Upper lobe of right lung (tissue), 1 donor: ENCODE measurements around the gene SLC4A3. TPM values are rescaled to one million over a fixed set of nuclear protein-coding genes. Genes with fewer than 3 reads are reported as not detected.

ENCODE experiments used
- ATAC-seq: fragments of 200-7000 bp; cut with Tn5 transposase; one replicate; pipeline ENCODE4 v1.9.1; 2020; ENCODE audit warnings: mild to moderate bottlenecking, moderate library complexity
- DNase-seq: peaks from one replicate; pipeline ENCODE4 v3.0.0-alpha.2; 2020
- H3K27ac ChIP-seq: fragments of 200-600 bp; one replicate; pipeline ENCODE4 v1.8.0; 2022
- H3K27me3 ChIP-seq: fragments of 200-600 bp; one replicate; pipeline ENCODE4 v1.8.0; 2022; ENCODE audit warnings: mild to moderate bottlenecking
- H3K36me3 ChIP-seq: fragments of 200-600 bp; one replicate; pipeline ENCODE4 v1.8.0; 2022
- H3K4me1 ChIP-seq: fragments of 200-600 bp; one replicate; pipeline ENCODE4 v1.8.0; 2022
- H3K4me3 ChIP-seq: fragments of 200-600 bp; one replicate; pipeline ENCODE4 v1.8.0; 2022; ENCODE audit warnings: mild to moderate bottlenecking
- H3K9me3 ChIP-seq: fragments of 200-600 bp; one replicate; pipeline ENCODE4 v1.8.0; 2022
- intact Hi-C: fragments of 100-400 bp; cut with DNase I; formaldehyde crosslinking; loops from one replicate; pipeline ENCODE4 v1.11.0; 2022
- total RNA-seq: library from RNA; stranded (reverse); fragmentation: NEBNext Ultra II Directional; extraction: Animal tissue kit (Norgen Biotek cat#: 25700); gene quantifications from one replicate; pipeline ENCODE4 v1.2.1, GENCODE V29; 2021
- TF ChIP-seq, protein P1 (sequence below): fragments of 200-600 bp; IDR thresholded peaks from one replicate; pipeline ENCODE4 v1.8.0; 2022; ENCODE audit warnings: antibody characterized with exemption
- donor health status: DM: no; HTN: yes; CAD: no; lungs with severe emphysema.

Gene SLC4A3
- total RNA-seq, 1 donor from 2014 or later, result 2.9 TPM

DNA sequence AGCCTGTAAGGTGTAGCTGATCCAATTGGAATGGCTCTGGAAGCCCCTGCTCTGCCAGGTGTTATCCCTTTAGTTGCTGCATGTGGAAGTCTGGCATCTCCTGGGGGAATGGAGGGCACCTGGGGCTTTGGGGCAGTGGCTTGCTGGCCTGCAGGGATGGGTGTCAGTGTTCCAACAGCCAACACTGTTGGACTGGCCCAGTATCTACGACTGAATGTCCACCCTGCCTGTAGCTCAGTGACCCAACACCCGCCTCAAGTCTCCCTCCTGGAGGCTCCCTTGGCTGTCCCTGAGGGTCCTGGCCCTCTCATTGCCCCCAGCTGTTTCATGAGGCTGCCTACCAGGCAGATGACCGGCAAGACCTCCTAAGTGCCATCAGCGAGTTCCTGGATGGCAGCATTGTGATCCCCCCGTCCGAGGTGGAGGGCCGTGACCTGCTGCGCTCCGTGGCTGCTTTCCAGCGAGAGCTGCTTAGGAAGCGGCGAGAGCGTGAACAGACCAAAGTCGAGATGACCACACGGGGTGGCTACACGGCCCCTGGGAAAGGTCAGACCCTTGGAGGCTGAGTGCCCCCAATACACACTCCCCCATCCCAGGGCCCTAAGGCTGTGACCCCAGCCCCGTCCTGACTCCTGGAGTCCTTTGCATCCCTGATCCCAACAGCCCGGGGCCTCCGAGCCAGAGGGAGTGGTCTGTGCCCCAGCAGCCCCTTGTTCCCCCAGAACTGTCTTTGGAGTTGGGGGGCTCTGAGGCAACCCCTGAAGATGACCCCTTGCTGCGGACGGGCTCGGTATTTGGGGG, 7.7 kb downstream of the SLC4A3 start:
- ATAC-seq (no peak), DNase-seq (no peak)
- Histone ChIP-seq H3K27ac (no peak overlapping the region), H3K4me1 (no peaks in the 10 kb centered on the region), H3K36me3 (no peaks in the 10 kb centered on the region), H3K9me3 (no peaks in the 10 kb centered on the region), H3K27me3 (no peaks in the 10 kb centered on the region), H3K4me3 (no peak overlapping the region)
- intact Hi-C loops, result no loop called here
- TF ChIP-seq, protein P1, sequence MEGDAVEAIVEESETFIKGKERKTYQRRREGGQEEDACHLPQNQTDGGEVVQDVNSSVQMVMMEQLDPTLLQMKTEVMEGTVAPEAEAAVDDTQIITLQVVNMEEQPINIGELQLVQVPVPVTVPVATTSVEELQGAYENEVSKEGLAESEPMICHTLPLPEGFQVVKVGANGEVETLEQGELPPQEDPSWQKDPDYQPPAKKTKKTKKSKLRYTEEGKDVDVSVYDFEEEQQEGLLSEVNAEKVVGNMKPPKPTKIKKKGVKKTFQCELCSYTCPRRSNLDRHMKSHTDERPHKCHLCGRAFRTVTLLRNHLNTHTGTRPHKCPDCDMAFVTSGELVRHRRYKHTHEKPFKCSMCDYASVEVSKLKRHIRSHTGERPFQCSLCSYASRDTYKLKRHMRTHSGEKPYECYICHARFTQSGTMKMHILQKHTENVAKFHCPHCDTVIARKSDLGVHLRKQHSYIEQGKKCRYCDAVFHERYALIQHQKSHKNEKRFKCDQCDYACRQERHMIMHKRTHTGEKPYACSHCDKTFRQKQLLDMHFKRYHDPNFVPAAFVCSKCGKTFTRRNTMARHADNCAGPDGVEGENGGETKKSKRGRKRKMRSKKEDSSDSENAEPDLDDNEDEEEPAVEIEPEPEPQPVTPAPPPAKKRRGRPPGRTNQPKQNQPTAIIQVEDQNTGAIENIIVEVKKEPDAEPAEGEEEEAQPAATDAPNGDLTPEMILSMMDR, result no peak

DNA sequence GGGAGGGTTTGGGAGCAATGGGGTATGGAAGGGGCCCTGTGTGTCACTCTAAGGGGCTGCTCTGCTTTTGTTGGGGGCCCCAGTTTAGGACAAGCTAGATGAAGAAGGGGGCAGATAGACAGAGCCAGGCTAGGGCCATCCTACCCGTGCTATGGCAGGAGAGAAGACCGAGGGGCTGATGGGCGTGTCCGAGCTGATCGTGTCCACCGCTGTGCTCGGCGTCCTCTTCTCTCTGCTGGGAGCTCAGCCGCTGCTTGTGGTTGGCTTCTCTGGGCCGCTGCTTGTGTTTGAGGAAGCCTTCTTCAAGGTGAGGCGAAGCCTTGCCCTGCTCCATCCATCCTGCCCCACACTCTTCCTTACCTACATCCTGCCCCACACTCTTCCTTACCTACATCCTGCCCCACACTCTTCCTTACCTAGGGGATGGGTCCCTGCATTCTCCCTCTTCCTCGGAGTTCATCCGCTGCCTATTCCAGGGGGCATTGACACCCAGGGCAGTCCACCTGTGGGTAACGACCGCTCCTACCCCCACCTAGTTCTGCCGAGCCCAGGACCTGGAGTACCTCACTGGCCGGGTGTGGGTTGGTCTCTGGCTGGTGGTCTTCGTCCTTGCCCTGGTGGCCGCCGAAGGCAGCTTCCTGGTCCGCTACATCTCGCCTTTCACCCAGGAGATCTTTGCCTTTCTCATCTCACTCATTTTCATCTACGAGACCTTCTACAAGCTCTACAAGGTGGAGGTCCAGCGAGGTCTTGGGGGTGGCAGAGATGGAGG, 8.9 kb downstream of the SLC4A3 start:
- TF ChIP-seq, protein P1, result no peak
- no peaks in the 10 kb centered on the region for H3K36me3 ChIP-seq
- no peak overlapping the region for H3K4me3 ChIP-seq
- DNase-seq (no peak), ATAC-seq (no peak)
- H3K4me1 ChIP-seq, result no peaks in the 10 kb centered on the region
- no peaks in the 10 kb centered on the region for H3K27me3 ChIP-seq
- H3K9me3 ChIP-seq, result no peaks in the 10 kb centered on the region
- H3K27ac ChIP-seq, result no peak overlapping the region
- intact Hi-C loops, result no loop called here

DNA sequence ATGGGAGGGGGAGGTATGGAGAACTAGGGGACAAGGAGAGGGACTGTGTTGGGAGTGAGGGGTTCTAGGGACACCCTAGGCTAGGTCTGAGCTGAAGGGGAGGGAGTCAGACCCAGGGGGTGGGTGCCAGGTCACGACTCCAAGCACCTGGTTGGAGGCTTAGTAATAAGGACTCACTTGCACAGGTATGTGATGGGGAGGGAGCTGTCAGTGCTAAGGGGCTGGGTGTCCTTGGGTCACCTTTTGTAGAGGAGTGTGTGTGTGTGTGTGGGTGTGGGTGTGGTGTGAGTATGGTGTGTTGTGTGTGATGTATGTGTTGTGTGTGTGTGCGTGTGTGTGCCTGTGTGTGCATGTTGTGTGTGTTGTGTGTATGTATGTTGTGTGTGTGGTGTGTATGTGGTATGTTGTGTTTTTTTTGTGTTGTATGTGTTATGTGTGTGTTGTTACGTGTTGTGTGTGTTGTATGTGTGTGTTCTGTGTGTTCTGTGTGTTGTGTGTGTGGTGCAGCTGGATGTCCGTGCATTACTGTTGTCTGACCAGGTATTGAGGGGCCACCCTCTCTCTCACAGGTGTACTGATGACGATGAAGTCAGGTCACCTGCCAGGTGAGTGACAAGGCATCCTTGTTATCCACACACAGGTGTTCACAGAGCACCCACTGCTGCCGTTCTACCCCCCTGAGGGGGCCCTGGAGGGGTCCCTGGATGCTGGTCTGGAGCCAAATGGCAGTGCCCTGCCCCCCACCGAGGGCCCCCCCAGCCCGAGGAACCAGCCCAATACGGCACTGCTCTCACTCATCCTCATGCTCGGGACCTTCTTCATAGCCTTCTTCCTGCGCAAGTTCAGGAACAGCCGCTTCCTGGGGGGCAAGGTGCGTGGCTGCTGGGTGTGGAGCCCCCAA, 9.8 kb downstream of the SLC4A3 start:
- H3K4me3 ChIP-seq, result no peak overlapping the region
- no peaks in the 10 kb centered on the region for H3K27me3 ChIP-seq
- no peaks in the 10 kb centered on the region for H3K4me1 ChIP-seq
- H3K36me3 ChIP-seq, result no peaks in the 10 kb centered on the region
- intact Hi-C loops, result no loop called here
- no peaks in the 10 kb centered on the region for H3K9me3 ChIP-seq
- H3K27ac ChIP-seq, result no peak overlapping the region
- DNase-seq (no peak), ATAC-seq (no peak)
- TF ChIP-seq, protein P1, result no peak

DNA sequence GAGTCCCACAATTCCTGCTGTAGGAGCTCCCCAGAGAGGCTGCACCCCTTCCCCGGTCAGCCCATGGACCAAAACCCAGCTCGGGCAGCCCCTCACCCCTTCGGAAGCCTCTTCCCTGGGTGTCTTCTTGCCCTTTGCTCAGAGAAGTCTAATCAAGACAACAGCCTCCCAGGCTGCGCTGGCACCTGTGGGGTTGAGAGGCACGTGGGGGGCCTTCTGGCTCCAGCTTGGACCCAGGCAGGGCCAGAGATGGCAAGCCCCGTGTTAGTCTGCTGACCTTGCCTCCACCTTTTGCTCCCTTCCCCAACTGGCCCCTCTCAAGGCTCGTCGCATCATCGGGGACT, 10.4 kb downstream of the SLC4A3 start:
- no peaks in the 10 kb centered on the region for H3K4me1 ChIP-seq
- H3K36me3 ChIP-seq, result no peaks in the 10 kb centered on the region
- no peak overlapping the region for H3K4me3 ChIP-seq
- TF ChIP-seq, protein P1, result no peak
- ATAC-seq, result no peak
- DNase-seq, result no peak
- intact Hi-C loops, result no loop called here
- H3K27me3 ChIP-seq, result no peaks in the 10 kb centered on the region
- H3K9me3 ChIP-seq, result no peaks in the 10 kb centered on the region
- no peak overlapping the region for H3K27ac ChIP-seq

DNA sequence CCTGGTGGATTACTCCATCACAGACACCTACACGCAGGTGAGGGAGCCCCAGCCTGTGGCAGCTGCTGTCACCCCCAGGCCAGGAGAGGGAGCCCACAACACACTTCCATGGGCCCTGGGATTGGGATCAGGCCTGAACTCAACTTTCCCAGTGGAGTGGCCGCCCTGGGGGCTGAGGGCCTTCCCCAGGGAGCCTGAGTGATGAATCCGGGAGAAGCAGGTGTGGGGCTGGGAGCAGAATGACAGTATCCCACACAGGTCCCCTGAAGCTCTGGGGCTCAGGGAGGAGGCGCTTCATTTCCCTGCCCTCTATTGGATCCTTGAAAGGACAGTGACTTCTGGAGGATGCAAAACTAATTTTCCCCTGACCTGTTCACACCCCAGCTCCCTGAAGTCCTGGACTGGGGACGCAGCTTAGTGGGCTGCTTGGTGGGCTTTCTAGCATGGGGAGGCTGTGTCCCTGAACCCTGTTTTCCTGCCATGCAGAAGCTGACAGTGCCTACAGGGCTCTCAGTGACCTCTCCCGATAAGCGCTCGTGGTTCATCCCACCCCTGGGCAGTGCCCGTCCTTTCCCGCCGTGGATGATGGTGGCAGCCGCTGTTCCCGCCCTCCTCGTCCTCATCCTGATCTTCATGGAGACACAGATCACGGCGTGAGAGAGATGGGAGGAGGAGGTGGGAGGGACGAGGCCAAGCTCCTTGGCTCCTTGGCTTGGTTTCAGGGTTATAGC, 11.0 kb downstream of the SLC4A3 start:
- no peak overlapping the region for H3K4me3 ChIP-seq
- no peaks in the 10 kb centered on the region for H3K36me3 ChIP-seq
- no peaks in the 10 kb centered on the region for H3K4me1 ChIP-seq
- H3K27ac ChIP-seq, result no peak overlapping the region
- TF ChIP-seq, protein P1, result no peak
- no peak for DNase-seq
- no peak for ATAC-seq
- intact Hi-C loops, result no loop called here
- no peaks in the 10 kb centered on the region for H3K27me3 ChIP-seq
- no peaks in the 10 kb centered on the region for H3K9me3 ChIP-seq
